Esophagus squamous epithelium (tissue), 5 donors: ENCODE results near the gene DALRD3. TPM values are rescaled to one million over a fixed set of nuclear protein-coding genes. Genes with fewer than 3 reads are reported as not detected.

Experiments
- DNase-seq: peaks from one replicate; lab custom pipeline; 2025; lab: John Stamatoyannopoulos, UW
- H3K27ac ChIP-seq, 4 donors: fragments of 200-600 bp; sonication (generic); one replicate each; pipeline ENCODE4 v1.5.1; 2016 to 2019; ENCODE audit warnings: mild to moderate bottlenecking in 1 of 4
- H3K27me3 ChIP-seq, 4 donors: fragments of 200-600 bp; sonication (generic); 1 replicate in 3 of 4; 2 replicates in 1 of 4; pipeline versions ENCODE4 v1.5.1 to v1.6.0; 2017 to 2021; ENCODE audit warnings: antibody characterized with exemption in 1 of 4
- H3K36me3 ChIP-seq, 3 donors: fragments of 200-600 bp; sonication (generic); one replicate each; pipeline ENCODE4 v1.5.1; 2016 to 2019
- H3K4me1 ChIP-seq, 3 donors: fragments of 200-600 bp; sonication (generic); one replicate each; pipeline ENCODE4 v1.5.1; 2017 to 2019
- H3K4me3 ChIP-seq, 4 donors: fragments of 200-600 bp; sonication (generic); 1 replicate in 3 of 4; 2 replicates in 1 of 4; pipeline ENCODE4 v1.5.1; 2016 to 2019; ENCODE audit warnings: mild to moderate bottlenecking in 2 of 4, moderate library complexity in 1 of 4
- H3K9me3 ChIP-seq, 3 donors: fragments of 200-600 bp; sonication (generic); one replicate each; pipeline ENCODE4 v1.5.1; 2016 to 2019
- CTCF ChIP-seq, 6 experiments: fragments of 450-650 bp in 4 of 6; fragments of 200-600 bp in 2 of 6; sonication (generic) in 2 of 6; IDR thresholded peaks; one replicate each; pipeline ENCODE4 v1.5.1; 2016 to 2019; ENCODE audit warnings: antibody characterized with exemption in 6 of 6, mild to moderate bottlenecking in 4 of 6, moderate library complexity in 4 of 6
- POLR2A ChIP-seq, 4 donors: fragments of 450-650 bp; IDR thresholded peaks; one replicate each; pipeline ENCODE4 v1.6.1; 2017; ENCODE audit warnings: antibody characterized with exemption in 4 of 4, mild to moderate bottlenecking in 4 of 4, moderate library complexity in 3 of 4
- WGBS, 2 donors: methylation state at CpG; one replicate each; pipeline ENCODE4 v1.1.5; 2018; 5-methylcytosine and 5-hydroxymethylcytosine counted together
- intact Hi-C: fragments of 100-400 bp; cut with DNase I; formaldehyde crosslinking; loops from one replicate; pipeline ENCODE4 v1.15.0; 2022
- total RNA-seq, 4 donors: library from RNA; depleted of rRNA; stranded (reverse); fragments of >200 nt; gene quantifications; one replicate each; pipeline ENCODE4 v1.1.0, GENCODE V29; 2016
- donor health status: DM: yes; HTN: yes; CAD: no.

DALRD3 gene
- total RNA-seq, 4 donors from 2014 or later, result 34.4 to 42.4 (median 37.1) TPM

GRCh38 chr3:48990636-48991469 lies 27.5 kb downstream of the DALRD3 start:
- DNase-seq, result no peak
- Histone ChIP-seq H3K27me3 (no peaks in the 10 kb centered on the region), H3K27ac (peak overlapping the region; percentile 81 to 98 (median 88)), H3K4me1 (peaks cover 14 to 47% (median 22%) of the 10 kb centered on the region in 3 donors), H3K4me3 (peak overlapping the region; percentile 59 to 96 (median 75)), H3K36me3 (peaks cover 0 to 22% (median 0%) of the 10 kb centered on the region in 3 donors), H3K9me3 (no peaks in the 10 kb centered on the region)
- 9 to 11% methylated on average over 5 to 24 of the region's 40 CpGs for WGBS, 2 donors
- intact Hi-C loops, result no loop called here
- TF ChIP-seq POLR2A (IDR thresholded peaks at IDR 0.05) (no peak), CTCF (IDR thresholded peaks at IDR 0.05) (no peak)

- Histone ChIP-seq H3K4me3 (peak within 1 kb of the TSS; percentile 59 to 96 (median 75)), H3K36me3 (peaks cover 0 to 23% (median 7%) of the 10 kb centered on the region in 3 donors), H3K27me3 (no peaks in the 10 kb centered on the region), H3K9me3 (no peaks in the 10 kb centered on the region), H3K27ac (peak within 1 kb of the TSS; percentile 81 to 98 (median 88)), H3K4me1 (peaks cover 14 to 47% (median 22%) of the 10 kb centered on the region in 3 donors)
- 0% methylated on average over 4 to 6 of the region's 91 CpGs for WGBS, 2 donors
- intact Hi-C loops, result no loop called here
- TF ChIP-seq POLR2A (IDR thresholded peaks at IDR 0.05) (peak in 2 of 4 donors; percentile 44 to 53), CTCF (IDR thresholded peaks at IDR 0.05) (peak in 4 of 6 experiments; percentile 5 to 22 (median 12))
- no peak for DNase-seq
Measured at GRCh38 chr3:48989796-48990635, 28.4 kb downstream of the DALRD3 start, which contains the start of gene P4HTM. P4HTM (plus strand) TSS chr3:48990241; CDS start chr3:48990257, 16 bp downstream.

GRCh38 chr3:48989126-48989795 lies 29.1 kb downstream of the DALRD3 start:
- Histone ChIP-seq H3K9me3 (no peaks in the 10 kb centered on the region), H3K27me3 (no peaks in the 10 kb centered on the region), H3K4me1 (peaks cover 14 to 47% (median 22%) of the 10 kb centered on the region in 3 donors), H3K36me3 (peaks cover 3 to 27% (median 11%) of the 10 kb centered on the region in 3 donors), H3K27ac (peak overlapping the region; percentile 81 to 98 (median 88)), H3K4me3 (peak overlapping the region; percentile 59 to 96 (median 75))
- no peak for DNase-seq
- TF ChIP-seq CTCF (IDR thresholded peaks at IDR 0.05) (no peak), POLR2A (IDR thresholded peaks at IDR 0.05) (no peak)
- intact Hi-C loops, result no loop called here
- WGBS, 2 donors, result 10 to 24% methylated on average over 4 to 5 of the region's 21 CpGs

- H3K36me3 ChIP-seq, result peaks cover 17 to 60% (median 29%) of the 10 kb centered on the region in 3 donors
- 82 to 88% methylated on average over 6 of the region's 7 CpGs for WGBS, 2 donors
- intact Hi-C loops, result no loop called here
Measured at GRCh38 chr3:48985831-48986376, 32.5 kb downstream of the DALRD3 start.

More at GRCh38 chr3:48985831-48986376, 32.5 kb downstream of the DALRD3 start:
- no peak for DNase-seq
- H3K9me3 ChIP-seq, result no peaks in the 10 kb centered on the region
- H3K27ac ChIP-seq, result no peak overlapping the region
- H3K27me3 ChIP-seq, result no peaks in the 10 kb centered on the region
- TF ChIP-seq POLR2A (IDR thresholded peaks at IDR 0.05), result no peak
- TF ChIP-seq CTCF (IDR thresholded peaks at IDR 0.05), result no peak
- H3K4me3 ChIP-seq, result no peak overlapping the region
- H3K4me1 ChIP-seq, result peaks cover 5 to 26% (median 13%) of the 10 kb centered on the region in 3 donors
